OCI-LY3 (cell line): ENCODE data around the gene MYO16.
A peak's percentile ranks its signal among the peaks of the same experiment; 100 is the strongest.

Experiments
- H2AFZ ChIP-seq: fragments of 200-600, 300-600 bp; shearing (Covaris generic); 2 replicates; pipeline ENCODE4 v1.6.0; 2014; ENCODE audit warnings: antibody characterized with exemption, low read depth, low read length
- H3K27ac ChIP-seq: fragments of 200-600, 300-600 bp; sonication (generic); 2 replicates; pipeline ENCODE4 v1.5.1; 2014; ENCODE audit warnings: mild to moderate bottlenecking, low read length, moderate library complexity, mixed read lengths
- H3K27me3 ChIP-seq: fragments of 200-600, 300-600 bp; sonication (generic); 2 replicates; pipeline ENCODE4 v1.6.1; 2014; ENCODE audit warnings: low read depth, low read length, mixed read lengths
- H3K36me3 ChIP-seq: fragments of 200-600, 300-600 bp; sonication (generic); replicated peaks from 2 replicates; pipeline ENCODE3; 2014; ENCODE audit warnings: low read depth, low read length, mixed read lengths
- H3K4me1 ChIP-seq: fragments of 300-600, 200-600 bp; sonication (generic); 2 replicates; pipeline ENCODE4 v1.6.1; 2014; ENCODE audit warnings: low read length, mixed read lengths
- H3K4me2 ChIP-seq: fragments of 200-600, 300-600 bp; sonication (generic); 2 replicates; pipeline ENCODE4 v1.6.1; 2014; ENCODE audit warnings: low read length, mixed read lengths
- H3K4me3 ChIP-seq: fragments of 300-600, 200-600 bp; sonication (generic); 2 replicates; pipeline ENCODE4 v1.5.1; 2014; ENCODE audit warnings: antibody characterized with exemption, mild to moderate bottlenecking, low read length, moderate library complexity
- H3K79me2 ChIP-seq: fragments of 300-600, 200-600 bp; shearing (Covaris generic); 2 replicates; pipeline ENCODE4 v1.6.1; 2014; ENCODE audit warnings: mild to moderate bottlenecking, low read length, mixed read lengths
- H3K9ac ChIP-seq: fragments of 300-600, 200-600 bp; shearing (Covaris generic); 2 replicates; pipeline ENCODE4 v1.6.0; 2014; ENCODE audit warnings: mild to moderate bottlenecking, low read length, moderate library complexity
- H3K9me3 ChIP-seq: fragments of 200-600, 300-600 bp; shearing (Covaris generic); 2 replicates; pipeline ENCODE4 v1.6.1; 2014; ENCODE audit warnings: low read length, mixed read lengths; ENCODE audit not compliant: insufficient read depth
- H4K20me1 ChIP-seq: fragments of 200-600, 300-600 bp; sonication (generic); 2 replicates; pipeline ENCODE4 v1.6.1; 2016; ENCODE audit warnings: low read length, mixed read lengths; ENCODE audit not compliant: insufficient read depth
- CTCF ChIP-seq: fragments of 200-600, 300-600 bp; sonication (generic); IDR thresholded peaks from 2 replicates; pipeline ENCODE4 v1.5.1; 2014; ENCODE audit warnings: antibody characterized with exemption, low read length, low read depth
- EZH2phosphoT487 ChIP-seq: fragments of 200-600 bp; shearing (Covaris generic); IDR thresholded peaks from 2 replicates; pipeline ENCODE4 v1.6.1; 2018; ENCODE audit warnings: antibody characterized with exemption, mixed run types, low read depth

Gene MYO16

GRCh38 chr13:109182777-109183465 is 553.5 kb downstream of the MYO16 start:
- Histone ChIP-seq H3K4me1 (peaks cover 17% of the 10 kb centered on the region), H3K27ac (no peak overlapping the region), H2AFZ (no peak overlapping the region), H3K36me3 (no peaks in the 10 kb centered on the region), H3K9me3 (no peaks in the 10 kb centered on the region), H3K4me3 (no peak overlapping the region), H3K4me2 (no peak overlapping the region), H3K79me2 (no peaks in the 10 kb centered on the region), H3K27me3 (no peaks in the 10 kb centered on the region), H4K20me1 (no peaks in the 10 kb centered on the region), H3K9ac (no peak overlapping the region)
- no peak for TF ChIP-seq CTCF
- TF ChIP-seq EZH2phosphoT487 = no peak

GRCh38 chr13:109191413-109191812 is 562.0 kb downstream of the MYO16 start:
- H3K79me2 ChIP-seq = no peaks in the 10 kb centered on the region
- TF ChIP-seq CTCF = no peak
- H3K4me1 ChIP-seq = peaks cover 30% of the 10 kb centered on the region
- H3K4me3 ChIP-seq = no peak overlapping the region
- no peak overlapping the region for H3K4me2 ChIP-seq
- H2AFZ ChIP-seq = no peak overlapping the region
- H3K36me3 ChIP-seq = no peaks in the 10 kb centered on the region
- no peaks in the 10 kb centered on the region; the same call in 1 of the 2 replicates for H3K9me3 ChIP-seq
- no peaks in the 10 kb centered on the region for H4K20me1 ChIP-seq
- no peak overlapping the region for H3K9ac ChIP-seq
- H3K27ac ChIP-seq = no peak overlapping the region
- no peaks in the 10 kb centered on the region for H3K27me3 ChIP-seq

GRCh38 chr13:109192306-109192705 is 562.9 kb downstream of the MYO16 start:
- Histone ChIP-seq H3K4me1 (peaks cover 28% of the 10 kb centered on the region), H3K4me3 (no peak overlapping the region), H3K9me3 (no peaks in the 10 kb centered on the region; the same call in 1 of the 2 replicates), H3K27me3 (no peaks in the 10 kb centered on the region), H4K20me1 (no peaks in the 10 kb centered on the region), H3K36me3 (no peaks in the 10 kb centered on the region), H3K9ac (no peak overlapping the region), H2AFZ (no peak overlapping the region), H3K4me2 (no peak overlapping the region), H3K27ac (no peak overlapping the region), H3K79me2 (no peaks in the 10 kb centered on the region)
- TF ChIP-seq CTCF = no peak
- no peak for TF ChIP-seq EZH2phosphoT487

- H3K79me2 ChIP-seq = no peaks in the 10 kb centered on the region
- no peaks in the 10 kb centered on the region for H3K27me3 ChIP-seq
- no peak overlapping the region for H3K27ac ChIP-seq
- TF ChIP-seq CTCF (0 out of 2 replicates have a peak, but pooled peaks have one; percentile 6), EZH2phosphoT487 (no peak)
- no peak overlapping the region for H3K4me2 ChIP-seq
- no peaks in the 10 kb centered on the region; the same call in 1 of the 2 replicates for H3K9me3 ChIP-seq
- no peak overlapping the region for H3K9ac ChIP-seq
- H3K4me1 ChIP-seq = no peaks in the 10 kb centered on the region
- no peaks in the 10 kb centered on the region for H4K20me1 ChIP-seq
- no peaks in the 10 kb centered on the region for H3K36me3 ChIP-seq
- no peak overlapping the region for H3K4me3 ChIP-seq
- H2AFZ ChIP-seq = no peak overlapping the region
Observed at GRCh38 chr13:109196948-109197347, 567.5 kb downstream of the MYO16 start.
